Fibroblast of lung (primary cell): ENCODE data around the gene CHRD.

Source experiments
- EZH2 ChIP-seq: IDR thresholded peaks from 2 replicates; pipeline ENCODE4 v1.5.1; 2012; ENCODE audit warnings: low read length, control low read depth, mild to moderate bottlenecking; ENCODE audit errors: missing control alignments
- TF ChIP-seq, protein P1 (sequence below), 2 donors: IDR thresholded peaks in 1 of 2; conservative IDR thresholded peaks in 1 of 2; 1 replicate in 1 of 2; 2 replicates in 1 of 2; pipeline ENCODE4 v1.5.1; 2011 to 2012; ENCODE audit warnings: low read length in 2 of 2, control low read depth in 1 of 2, inconsistent platforms in 1 of 2, low read depth in 1 of 2, mild to moderate bottlenecking in 1 of 2

DNA sequence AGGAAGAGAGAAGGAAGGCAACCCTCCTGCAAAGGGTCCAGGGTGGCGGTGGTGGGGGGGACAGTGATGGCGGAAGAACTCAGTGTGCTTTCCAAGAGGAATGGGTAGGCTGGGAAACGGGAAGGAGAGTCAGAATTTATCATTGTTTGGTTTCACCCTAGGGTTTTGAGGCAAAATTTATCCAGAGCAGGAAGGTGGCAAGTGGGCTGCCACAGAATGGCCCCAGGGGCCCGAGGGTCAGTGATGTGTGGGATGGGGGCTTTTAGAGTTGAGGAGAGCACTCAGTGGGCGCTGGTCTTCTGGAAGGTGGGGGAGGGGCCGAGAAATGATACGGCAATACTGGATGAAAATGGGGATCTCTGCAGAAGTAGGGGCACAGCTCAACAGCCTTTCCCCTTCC, 41.9 kb upstream of the CHRD start:
- no peak for TF ChIP-seq EZH2
- TF ChIP-seq, protein P1, sequence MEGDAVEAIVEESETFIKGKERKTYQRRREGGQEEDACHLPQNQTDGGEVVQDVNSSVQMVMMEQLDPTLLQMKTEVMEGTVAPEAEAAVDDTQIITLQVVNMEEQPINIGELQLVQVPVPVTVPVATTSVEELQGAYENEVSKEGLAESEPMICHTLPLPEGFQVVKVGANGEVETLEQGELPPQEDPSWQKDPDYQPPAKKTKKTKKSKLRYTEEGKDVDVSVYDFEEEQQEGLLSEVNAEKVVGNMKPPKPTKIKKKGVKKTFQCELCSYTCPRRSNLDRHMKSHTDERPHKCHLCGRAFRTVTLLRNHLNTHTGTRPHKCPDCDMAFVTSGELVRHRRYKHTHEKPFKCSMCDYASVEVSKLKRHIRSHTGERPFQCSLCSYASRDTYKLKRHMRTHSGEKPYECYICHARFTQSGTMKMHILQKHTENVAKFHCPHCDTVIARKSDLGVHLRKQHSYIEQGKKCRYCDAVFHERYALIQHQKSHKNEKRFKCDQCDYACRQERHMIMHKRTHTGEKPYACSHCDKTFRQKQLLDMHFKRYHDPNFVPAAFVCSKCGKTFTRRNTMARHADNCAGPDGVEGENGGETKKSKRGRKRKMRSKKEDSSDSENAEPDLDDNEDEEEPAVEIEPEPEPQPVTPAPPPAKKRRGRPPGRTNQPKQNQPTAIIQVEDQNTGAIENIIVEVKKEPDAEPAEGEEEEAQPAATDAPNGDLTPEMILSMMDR (conservative IDR thresholded peaks at IDR 0.05 in 1 of 2, IDR thresholded peaks at IDR 0.05 in 1 of 2; ENCODE audit: low read depth in 1 of 2, low read length in 2 of 2): no peak
